GM12892 (cell line): ENCODE measurements around the gene RHEX.

ENCODE experiments used
- POLR2A ChIP-seq: IDR thresholded peaks from 2 replicates; pipeline ENCODE4 v1.6.1; 2011; ENCODE audit warnings: low read depth, low read length, control low read depth
- POLR2AphosphoS5 ChIP-seq: IDR thresholded peaks from 2 replicates; pipeline ENCODE4 v1.6.1; 2011; ENCODE audit warnings: low read depth, low read length, control low read depth
- TAF1 ChIP-seq: IDR thresholded peaks from 2 replicates; pipeline ENCODE4 v1.6.1; 2011; ENCODE audit warnings: low read depth, mild to moderate bottlenecking, control low read depth, low read length, borderline replicate concordance

- TF ChIP-seq POLR2A (no peak), POLR2AphosphoS5 (no peak), TAF1 (no peak)
Observed at GRCh38 chr1:206103979-206104378, 51.0 kb downstream of the RHEX start.
